Suprapubic skin (tissue), 3 donors: ENCODE measurements around the gene CSPG4.

Experiments used
- POLR2A ChIP-seq, 2 donors: fragments of 450-650 bp; IDR thresholded peaks; one replicate each; pipeline ENCODE4 v1.6.1; 2017; ENCODE audit warnings: antibody characterized with exemption in 2 of 2, mild to moderate bottlenecking in 2 of 2, moderate library complexity in 2 of 2
- TF ChIP-seq, protein P1 (sequence below), 2 donors: fragments of 200-600 bp in 1 of 2; fragments of 450-650 bp in 1 of 2; sonication (generic) in 1 of 2; IDR thresholded peaks; one replicate each; pipeline ENCODE4 v1.5.1; 2016 to 2019; ENCODE audit warnings: antibody characterized with exemption in 2 of 2, mild to moderate bottlenecking in 1 of 2, moderate library complexity in 1 of 2

DNA sequence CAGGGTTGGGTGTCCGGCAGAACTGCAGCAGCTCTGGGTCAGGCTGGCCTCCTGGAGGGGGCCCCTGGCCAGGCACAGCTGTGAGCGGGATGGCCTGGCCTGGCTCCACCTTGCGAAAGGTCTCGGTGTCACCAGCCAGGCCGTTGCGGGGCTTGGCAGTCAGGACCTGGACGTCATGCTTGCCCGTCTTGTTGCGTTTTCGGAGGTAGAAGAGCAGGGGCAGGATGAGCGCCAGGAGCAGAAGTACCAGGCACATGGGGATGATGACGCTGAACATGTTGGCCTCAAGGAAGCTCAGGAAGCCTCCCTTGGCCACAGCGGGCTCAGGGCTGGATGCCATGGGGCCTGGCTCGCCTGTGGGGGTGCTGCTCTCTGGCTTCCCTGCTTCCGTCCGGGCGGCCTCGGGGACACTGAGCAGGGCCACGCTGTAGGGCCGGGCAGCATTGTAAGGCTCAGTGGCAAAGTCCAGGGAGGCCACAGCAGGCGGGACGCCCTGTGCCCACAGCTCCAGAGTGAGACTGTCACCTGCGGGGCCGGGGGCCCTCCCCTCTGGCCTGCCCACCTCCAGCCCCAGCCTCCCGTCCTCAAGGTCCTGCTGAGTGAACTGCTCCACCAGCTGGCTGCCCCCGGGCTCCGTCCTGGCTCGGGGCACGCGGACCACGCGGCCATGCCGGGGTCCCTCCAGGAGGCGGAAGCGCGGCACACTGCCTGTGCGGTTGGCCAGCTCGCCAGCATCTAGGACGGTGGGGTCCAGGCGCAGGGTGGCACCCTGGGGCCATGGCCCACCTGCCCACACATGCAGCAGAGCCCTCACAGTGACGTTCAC lies 36.9 kb downstream of the CSPG4 start:
- TF ChIP-seq, protein P1, sequence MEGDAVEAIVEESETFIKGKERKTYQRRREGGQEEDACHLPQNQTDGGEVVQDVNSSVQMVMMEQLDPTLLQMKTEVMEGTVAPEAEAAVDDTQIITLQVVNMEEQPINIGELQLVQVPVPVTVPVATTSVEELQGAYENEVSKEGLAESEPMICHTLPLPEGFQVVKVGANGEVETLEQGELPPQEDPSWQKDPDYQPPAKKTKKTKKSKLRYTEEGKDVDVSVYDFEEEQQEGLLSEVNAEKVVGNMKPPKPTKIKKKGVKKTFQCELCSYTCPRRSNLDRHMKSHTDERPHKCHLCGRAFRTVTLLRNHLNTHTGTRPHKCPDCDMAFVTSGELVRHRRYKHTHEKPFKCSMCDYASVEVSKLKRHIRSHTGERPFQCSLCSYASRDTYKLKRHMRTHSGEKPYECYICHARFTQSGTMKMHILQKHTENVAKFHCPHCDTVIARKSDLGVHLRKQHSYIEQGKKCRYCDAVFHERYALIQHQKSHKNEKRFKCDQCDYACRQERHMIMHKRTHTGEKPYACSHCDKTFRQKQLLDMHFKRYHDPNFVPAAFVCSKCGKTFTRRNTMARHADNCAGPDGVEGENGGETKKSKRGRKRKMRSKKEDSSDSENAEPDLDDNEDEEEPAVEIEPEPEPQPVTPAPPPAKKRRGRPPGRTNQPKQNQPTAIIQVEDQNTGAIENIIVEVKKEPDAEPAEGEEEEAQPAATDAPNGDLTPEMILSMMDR (IDR thresholded peaks at IDR 0.05) = no peak
- no peak for TF ChIP-seq POLR2A (IDR thresholded peaks at IDR 0.05)
